Ramos (cell line): ENCODE data around the gene CDNF.
"Not testable (repeated sequence)": the region's sequence is repeated elsewhere in the genome, so short reads cannot be mapped to it uniquely, and the experiment has no call there.

Experiments used
- in situ Hi-C: fragments of 300-500 bp; cut with MboI; formaldehyde crosslinking; loops from one replicate; pipeline ENCODE4 v1.14.3; 2022; ENCODE audit warnings: low sequenced_read_pairs; ENCODE audit not compliant: unreplicated experiment

CDNF gene

DNA sequence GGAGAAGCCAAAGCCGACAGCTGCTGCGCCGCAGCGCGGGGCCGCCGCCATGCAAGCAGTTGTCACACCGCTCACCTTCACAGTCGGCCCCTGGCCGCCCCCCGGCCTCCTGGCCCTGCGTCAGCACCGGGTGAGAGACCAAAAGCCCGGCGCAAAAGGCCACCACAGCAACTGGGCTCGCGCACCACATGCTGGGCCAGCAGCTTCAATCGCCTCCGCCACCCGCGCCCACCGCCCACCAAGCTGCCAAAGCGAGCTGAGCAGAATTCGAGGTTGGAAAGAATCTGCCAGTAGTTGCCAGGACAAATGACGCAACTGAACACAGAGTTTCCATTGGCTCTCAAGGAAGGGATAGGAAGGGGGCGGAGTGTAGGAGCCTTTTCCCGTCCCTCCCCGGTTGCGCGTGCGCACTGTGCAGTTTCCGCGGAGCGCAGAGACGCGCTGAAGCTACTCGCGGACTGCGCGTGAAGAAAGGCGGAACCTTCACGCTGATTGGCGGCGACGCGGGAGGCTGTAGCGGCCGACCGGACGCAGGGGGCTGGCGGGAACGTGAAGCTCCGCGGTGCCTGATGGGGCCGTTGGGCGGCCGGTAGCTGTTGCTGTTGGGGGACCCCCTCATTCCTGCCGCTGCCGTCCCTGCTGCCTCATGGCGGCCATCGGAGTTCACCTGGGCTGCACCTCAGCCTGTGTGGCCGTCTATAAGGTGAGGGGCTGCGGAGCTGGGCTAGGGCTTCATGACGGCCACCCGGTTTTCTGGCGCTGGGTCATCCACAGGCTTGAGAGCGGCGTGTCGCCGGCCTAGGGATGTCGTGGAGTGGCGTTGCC is at the start of gene CDNF, which contains the start of the genes HSPA14 and MSANTD7:
TSS of gene CDNF (minus strand) at position 281 of the 825 bp plus-strand sequence. CDS start at position 190, 91 bp downstream.
TSS of gene HSPA14 (plus strand) at position 550 of the 825 bp plus-strand sequence. CDS start at position 647, 97 bp downstream.
TSS of gene MSANTD7 (plus strand) at position 550 of the 825 bp plus-strand sequence. CDS start 3,979 bp downstream, outside the sequence.
- in situ Hi-C loops, result loop anchor here (25.0 kb wide), 1 partner anchor 651 kb away; no protein-coding TSS in a partner anchor

DNA sequence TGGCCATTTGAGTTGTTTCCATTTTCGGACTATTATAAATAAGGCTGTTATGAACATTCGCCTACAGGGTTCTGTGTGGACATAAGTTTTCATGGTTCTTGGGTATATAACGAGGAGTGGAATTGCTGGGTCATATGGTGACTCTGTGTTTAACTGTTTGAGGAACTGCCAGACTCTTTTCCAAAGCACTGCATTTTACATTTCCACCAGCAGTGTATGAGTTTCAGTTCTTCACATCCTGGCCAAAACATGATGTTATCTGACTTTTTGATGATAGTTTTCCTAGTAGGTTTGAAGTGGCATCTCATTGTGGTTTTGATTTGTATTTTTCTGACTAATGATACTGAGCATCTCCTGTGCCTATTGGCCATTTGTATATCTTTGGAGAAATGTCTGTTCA is 46.2 kb upstream of the CDNF start:
- in situ Hi-C loops, result no loop called here

DNA sequence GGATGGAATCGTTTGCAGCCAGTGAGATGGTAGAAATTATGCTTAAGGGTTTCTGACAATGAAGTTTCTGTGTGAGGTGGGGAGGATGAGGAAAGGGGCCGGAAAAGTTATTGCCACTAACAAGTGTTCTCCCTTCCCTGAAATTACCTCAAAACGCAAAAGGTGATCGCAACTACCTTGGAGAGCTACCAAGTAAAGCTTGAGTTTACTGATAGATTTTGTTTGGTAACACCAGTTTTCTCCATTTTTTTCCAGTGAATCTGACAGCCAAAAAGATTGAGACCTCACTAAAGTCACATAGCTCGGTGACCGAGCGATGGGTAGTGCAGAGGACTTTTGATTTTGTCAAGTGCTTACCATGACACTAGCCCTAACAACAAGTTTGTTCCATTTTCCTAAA is 42.4 kb upstream of the CDNF start:
- in situ Hi-C loops, result no loop called here

DNA sequence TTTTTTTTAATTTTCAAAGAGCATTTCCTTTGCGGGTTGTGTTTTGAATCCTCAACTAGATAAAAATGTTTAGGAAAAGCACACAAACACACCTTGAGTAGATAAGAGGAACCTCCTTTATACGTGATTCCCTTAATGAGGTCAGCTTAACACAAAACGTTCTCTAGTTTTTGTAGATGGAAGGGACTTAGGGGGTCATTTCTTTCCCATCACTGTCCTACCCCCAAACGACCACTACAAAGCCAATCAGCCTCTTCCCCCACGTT is 42.0 kb upstream of the CDNF start:
- in situ Hi-C loops, result no loop called here

DNA sequence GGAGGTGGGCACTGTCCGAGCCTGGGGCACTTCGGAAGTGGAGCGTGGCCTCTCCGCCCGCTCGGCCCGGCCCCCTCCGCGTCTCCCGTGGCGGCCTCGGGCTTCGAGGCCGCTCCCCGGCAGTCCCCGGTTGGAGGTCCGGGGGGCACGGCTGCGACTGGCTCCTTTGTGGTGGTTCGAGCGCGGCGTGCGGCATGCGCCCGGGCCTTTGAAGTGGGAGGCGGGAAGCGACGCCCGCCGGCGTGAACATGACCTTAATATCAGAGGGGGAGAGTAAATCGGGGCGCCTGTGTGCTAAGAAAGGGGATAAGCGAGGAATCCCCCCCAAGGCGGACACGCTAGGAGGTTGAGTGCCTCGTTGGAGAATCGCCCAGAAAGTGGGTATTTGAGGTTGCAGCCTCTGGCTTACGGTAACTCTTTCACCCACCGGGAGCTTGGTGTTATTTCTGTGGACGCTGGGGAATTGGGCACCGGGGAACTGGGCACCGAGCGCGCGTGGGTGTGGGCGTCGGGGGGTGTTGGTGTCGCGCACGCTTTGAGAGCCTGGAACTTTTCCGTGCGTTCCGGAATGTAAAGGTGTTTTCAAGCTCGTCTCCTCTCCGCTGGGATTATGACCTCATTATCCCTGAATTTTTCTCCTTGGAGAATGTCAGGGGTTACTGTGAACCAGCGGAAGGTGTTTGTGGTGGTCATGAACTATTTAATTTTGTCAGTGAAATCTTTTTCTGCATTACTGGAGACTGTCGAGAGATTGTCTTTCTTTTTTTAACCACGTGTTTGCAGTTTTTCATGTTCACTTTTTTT is 41.5 kb upstream of the CDNF start:
- in situ Hi-C loops, result no loop called here

DNA sequence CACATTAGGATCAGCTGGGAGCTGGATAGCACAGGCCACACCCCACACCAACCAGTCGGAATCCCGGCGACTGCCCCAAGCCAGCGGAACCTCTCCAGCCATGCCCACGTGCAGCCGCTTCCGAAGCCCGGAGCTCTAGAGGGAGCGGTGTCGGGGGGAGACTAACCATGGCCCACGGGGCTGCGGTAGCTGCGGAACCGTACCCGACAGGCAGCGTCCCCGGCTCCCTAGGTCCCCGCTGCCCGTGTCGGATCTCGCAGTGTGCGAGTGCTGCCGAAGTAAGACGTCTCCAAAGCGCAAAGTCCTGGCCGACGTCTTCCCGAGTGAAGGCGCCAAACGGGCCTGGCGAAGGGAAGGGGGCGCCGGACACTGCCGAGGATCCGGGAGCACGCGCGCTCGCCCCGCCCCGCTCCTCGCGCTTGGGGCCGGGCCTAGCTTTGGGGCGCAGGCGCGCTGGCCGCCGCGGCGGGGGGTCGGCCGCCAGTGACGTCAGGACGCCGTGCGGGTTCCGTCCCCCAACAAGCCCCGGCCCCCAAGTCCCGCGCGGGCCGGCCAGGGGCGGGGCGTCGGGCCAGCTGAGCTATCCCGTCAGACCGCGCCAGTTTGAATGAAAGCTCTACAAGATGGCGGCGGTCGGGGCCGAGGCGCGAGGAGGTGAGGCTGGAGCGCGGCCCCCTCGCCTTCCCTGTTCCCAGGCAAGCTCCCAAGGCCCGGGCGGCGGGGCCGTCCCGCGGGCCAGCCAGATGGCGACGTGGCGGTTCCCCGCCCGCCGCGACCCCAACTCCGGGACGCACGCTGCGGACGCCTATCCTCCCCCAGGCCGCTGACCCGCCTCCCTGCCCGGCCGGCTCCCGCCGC is 40.7 kb upstream of the CDNF start, which contains the start of gene SUV39H2:
TSS of gene SUV39H2 (plus strand) at position 601 of the 858 bp plus-strand sequence. CDS start at position 624, 23 bp downstream.
- in situ Hi-C loops, result no loop called here

DNA sequence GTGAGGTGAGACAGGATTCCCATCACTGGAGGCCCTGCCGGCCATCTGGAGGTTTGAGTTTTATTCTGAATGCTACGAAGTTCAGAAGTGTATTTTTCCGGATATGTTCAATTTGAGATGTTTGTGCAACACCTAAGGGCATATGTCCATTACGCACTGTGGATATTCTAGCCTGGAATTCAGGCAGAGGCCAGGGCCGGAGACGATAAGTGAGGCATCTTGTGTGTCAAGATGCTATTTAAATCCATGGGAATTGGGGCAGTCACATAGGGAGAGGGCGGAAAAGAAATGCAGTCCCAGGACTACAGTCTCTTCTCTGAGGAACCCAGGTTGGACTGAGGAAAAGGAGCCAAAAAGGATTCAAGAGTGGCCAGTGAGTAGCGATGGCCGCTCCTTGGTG is 38.9 kb upstream of the CDNF start:
- in situ Hi-C loops, result no loop called here

DNA sequence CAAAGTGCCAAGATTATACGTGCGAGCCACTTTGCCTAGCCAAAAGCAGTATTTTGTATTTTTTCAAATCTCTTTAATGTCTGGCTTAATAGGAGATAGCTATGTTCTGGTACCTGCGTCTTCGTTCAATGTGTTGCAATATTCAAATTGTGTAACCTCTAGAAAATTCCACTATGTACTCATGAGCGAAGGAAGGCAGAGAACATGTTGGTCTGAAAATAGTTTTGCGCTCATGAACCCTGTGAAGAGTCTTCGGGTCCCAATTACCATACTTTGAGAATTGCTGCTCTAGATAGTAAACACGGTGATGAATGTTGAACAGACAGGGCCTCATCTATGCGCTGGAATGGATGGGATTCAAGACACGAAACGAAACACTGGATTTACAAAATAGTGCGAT is 38.1 kb upstream of the CDNF start:
- in situ Hi-C loops, result no loop called here

DNA sequence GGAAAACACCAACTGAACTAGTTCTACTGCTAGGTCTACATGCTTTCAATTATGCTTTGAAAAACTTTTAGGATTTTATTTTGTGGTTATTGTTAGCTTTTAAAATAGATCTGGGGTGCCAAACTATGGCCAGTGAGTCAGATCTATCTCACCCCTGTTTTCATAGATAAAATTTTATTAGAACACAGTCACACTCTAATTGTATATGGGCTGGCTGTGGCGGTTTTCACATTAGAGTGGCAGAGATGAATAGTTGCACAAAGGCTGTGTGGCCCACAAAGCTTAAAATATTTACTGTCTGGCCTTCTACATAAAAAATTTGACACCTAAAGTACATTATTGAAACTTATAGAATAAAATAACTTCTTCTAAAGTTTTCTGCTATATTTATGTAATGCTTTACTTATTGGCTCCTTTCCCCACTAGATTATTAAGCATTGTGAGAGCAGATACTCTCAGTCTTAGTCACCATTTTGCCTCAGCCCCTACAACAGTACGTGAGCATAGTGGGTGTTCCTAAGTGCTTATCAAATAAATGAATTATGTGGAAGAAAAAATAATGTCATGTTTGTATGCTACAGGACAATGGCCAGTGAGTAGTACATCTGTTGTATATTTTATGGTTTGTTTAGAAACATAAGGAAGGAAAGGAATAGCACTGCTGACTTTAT is 35.4 kb upstream of the CDNF start:
- in situ Hi-C loops, result no loop called here

DNA sequence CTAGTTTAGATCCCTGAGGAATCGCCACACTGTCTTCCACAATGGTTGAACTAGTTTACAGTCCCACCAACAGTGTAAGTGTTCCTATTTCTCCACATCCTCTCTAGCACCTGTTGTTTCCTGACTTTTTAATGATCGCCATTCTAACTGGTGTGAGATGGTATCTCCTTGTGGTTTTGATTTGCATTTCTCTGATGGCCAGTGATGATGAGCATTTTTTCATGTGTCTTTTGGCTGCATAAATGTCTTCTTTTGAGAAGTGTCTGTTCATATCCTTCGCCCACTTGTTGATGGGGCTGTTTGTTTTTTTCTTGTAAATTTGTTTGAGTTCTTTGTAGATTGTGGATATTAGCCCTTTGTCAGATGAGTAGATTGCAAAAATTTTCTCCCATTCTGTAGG is 27.0 kb upstream of the CDNF start:
- in situ Hi-C loops, result not testable (repeated sequence)

DNA sequence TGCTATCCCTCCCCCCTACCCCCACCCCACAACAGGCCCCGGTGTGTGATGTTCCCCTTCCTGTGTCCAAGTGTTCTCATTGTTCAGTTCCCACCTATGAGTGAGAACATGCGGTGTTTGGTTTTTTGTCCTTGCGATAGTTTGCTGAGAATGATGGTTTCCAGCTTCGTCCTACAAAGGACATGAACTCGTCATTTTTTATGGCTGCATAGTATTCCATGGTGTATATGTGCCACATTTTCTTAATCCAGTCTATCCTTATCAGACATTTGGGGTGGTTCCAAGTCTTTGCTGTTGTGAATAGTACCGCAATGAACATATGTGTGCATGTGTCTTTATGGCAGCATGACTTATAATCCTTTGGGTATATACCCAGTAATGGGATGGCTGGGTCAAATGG is 26.6 kb upstream of the CDNF start:
- in situ Hi-C loops, result not testable (repeated sequence)

DNA sequence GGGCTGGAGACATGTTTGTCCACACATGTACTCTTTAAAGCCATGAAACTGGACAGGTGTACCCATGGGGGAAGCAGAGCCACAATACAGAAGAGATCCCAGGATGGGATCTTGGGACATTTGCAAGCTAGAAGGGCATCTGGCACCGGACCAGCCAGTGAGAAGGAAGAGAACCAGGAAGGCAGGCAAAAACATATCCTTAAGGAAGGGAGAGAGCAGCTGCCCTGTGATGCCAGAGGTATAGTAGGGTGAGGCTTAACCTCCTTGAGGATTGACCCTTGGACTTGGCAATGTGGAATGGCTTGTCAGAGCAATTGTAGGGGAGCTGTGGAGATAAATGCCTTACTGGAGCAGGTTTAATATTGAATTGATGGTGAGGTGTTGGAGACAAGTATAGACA is 23.0 kb upstream of the CDNF start:
- in situ Hi-C loops, result no loop called here

DNA sequence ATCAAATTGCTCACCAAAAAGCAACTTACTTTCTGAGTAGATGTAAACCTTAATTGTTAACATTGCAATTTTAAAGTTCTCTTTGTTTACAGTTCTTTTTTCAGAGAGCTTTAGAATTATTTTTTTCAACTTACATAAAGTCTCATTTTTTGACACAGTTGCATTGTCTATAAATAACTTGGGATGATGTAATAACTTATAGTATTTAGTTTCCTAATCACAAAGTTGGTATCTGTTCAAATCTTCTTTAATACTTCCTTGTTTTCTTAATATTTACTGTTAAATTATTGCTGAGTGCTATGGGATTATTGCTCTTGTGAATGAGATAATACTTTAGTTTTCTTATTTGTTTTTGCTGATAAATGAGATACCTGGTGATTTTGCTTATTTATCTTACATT is 21.9 kb upstream of the CDNF start:
- in situ Hi-C loops, result no loop called here

DNA sequence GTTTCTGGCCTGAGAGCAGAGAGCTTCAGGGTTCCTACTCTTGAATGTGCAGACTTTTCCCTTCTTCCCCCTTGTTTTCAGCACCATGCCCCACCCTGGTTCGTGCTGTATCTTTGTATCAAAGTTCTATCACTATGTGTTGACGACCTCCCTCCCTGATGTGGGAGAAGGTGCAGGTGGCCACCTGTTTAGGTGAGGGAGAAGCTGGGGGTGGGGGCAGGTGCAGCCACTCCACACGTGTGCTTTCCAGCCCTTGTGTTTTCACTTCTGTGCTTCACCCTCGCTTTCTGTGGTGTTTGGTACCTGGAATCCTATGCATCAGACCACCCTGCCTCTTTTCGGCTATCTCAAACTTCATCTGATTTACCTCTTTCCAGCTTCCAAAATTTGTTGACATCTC is 21.2 kb upstream of the CDNF start:
- in situ Hi-C loops, result no loop called here

DNA sequence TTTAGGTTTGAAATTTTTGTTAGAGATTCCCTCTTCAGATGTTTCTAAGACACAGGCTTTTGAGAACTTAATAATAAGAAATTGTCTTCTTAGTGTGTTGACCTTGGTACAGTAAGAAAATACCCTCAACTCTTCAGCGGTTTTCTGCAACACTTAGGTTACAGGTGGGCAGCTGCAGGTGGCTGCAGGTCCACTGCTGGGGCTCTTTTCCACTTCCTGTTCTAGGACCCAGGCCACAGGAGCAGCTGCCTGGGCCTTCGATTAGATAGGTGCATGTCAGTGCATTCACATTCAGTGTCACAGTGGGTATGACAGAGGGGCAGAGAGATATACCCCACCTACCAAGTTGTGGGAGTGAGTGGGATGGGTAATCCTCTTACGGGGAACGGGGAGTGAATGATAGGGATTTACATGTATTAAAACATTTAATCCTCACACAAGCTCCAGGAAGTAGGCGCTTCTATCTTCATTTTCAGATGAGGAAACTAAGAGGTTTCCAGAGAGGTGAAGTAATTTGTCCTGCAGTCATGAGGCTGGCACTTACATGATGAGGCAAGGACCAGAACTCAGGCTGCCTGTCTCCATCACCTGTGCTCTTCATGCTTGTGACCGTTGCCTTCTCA is 20.6 kb upstream of the CDNF start:
- in situ Hi-C loops, result no loop called here

DNA sequence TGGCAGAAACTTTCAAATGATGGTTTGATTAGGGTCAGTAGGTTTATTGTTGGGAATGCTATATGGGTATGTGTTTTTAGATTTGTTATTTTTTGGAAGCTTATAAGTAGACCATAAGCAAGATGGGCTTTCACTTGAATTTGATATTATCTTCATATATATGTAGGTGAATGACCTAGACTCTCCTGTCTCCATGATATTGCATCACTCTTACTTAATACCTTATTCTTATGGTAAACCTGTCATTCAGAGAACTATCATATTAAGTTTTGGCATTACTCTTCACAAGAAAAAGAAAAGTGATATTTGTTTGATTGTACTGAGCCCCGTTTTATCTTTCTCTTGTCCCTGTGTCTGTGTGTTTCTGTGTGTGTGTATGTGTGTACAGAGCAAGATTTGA is 17.6 kb upstream of the CDNF start:
- in situ Hi-C loops, result no loop called here

DNA sequence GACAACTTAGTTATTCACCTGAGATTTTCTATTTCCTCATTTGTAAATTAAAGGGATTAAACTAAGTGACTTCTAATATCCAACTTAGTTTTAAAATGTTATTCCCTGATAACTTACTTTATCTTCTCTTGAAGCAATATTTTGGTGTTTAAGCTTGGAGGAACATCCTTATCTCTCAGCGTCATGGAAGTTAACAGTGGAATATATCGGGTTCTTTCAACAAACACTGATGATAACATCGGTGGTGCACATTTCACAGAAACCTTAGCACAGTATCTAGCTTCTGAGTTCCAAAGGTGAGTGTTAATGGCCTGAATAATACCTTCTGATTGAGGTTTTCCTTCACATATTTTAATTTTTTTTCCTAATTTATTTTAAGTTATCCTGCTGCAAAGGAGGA is 14.4 kb upstream of the CDNF start:
- in situ Hi-C loops, result no loop called here

DNA sequence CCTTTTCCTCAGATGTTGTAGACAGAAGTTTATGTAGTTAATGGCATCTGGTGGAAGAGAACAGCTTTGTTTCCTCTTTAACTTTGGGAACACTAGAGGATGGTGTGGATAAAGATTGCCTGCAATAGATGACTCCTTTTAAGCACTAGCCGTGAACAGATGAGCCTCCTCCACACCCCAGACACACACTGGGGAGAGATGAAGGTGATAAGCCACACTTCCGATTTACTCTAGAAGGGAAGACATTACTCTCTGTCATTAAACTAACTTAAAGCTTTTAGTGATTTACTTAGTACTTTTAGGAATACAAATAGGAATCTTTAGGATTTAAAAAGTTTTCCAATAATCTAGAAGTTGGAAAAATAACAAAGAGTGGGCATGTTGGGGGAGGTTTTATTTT is 7.1 kb upstream of the CDNF start:
- in situ Hi-C loops, result loop anchor here (25.0 kb wide), 1 partner anchor 658 kb away; no protein-coding TSS in a partner anchor

DNA sequence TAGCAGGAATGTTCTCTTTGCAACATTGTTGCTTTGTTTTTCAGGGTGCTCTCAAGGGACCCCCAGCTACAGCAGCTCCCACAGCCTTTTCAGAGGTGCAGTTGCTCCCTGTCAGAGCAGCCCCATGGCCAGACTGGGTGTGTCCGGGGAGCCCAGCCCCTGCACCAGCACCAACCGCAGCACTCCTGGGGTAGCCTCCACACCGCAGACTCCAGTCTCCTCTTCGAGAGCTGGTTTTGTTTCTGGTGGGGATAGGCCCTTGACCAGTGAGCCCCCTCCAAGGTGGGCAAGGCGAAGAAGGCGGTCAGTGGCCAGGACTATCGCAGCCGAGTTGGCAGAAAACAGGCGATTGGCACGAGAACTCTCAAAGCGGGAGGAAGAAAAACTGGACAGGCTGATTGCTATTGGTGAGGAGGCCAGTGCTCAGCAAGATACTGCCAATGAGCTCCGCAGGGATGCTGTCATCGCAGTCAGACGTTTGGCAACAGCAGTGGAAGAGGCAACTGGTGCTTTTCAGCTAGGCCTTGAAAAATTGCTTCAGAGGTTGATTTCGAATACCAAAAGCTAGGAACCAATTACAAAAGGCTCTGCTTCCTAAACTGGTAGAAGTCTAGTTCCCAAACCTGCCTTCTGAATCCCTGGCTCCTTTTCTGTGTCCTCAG is 5.6 kb upstream of the CDNF start:
- in situ Hi-C loops, result loop anchor here (25.0 kb wide), 1 partner anchor 656 kb away; no protein-coding TSS in a partner anchor
